Measurements from ENCODE around the gene ZNF747. TPM values are rescaled to one million over a fixed set of nuclear protein-coding genes. Genes with fewer than 3 reads are reported as not detected.
"Not testable (repeated sequence)": the region's sequence is repeated elsewhere in the genome, so short reads cannot be mapped to it uniquely, and the experiment has no call there.

ZNF747 gene
- total RNA-seq, 1 experiment from 2014 or later: 8.9 TPM

- no TSS peak for BruUV-seq (replicated peaks)
- ChIA-PET POLR2A (ENCODE audit: unreplicated experiment) (no interaction called here), CTCF (no interaction called here)
Measured at GRCh38 chr16:30543067-30543466, 8.4 kb upstream of the ZNF747 start.

GRCh38 chr16:30541502-30542329, 7.1 kb upstream of the ZNF747 start:
- no peaks in the 10 kb centered on the region for H3K27me3 ChIP-seq (ENCODE audit: low read length)
- H3K36me3 ChIP-seq (ENCODE audit: low read depth, low read length): no peaks in the 10 kb centered on the region
- ChIA-PET CTCF (no interaction called here), POLR2A (ENCODE audit: unreplicated experiment) (no interaction called here)
- H3K9me2 ChIP-seq (replicated peaks; ENCODE audit: low read length): no peaks in the 10 kb centered on the region
- intact Hi-C loops (cut with micrococcal nuclease): no loop called here
- TF ChIP-seq EZH2 (IDR thresholded peaks at IDR 0.05; ENCODE audit: low read length, unreplicated experiment) (no peak), EZH2phosphoT487 (IDR thresholded peaks at IDR 0.05; ENCODE audit: borderline replicate concordance, low read length) (no peak), CTCF (conservative IDR thresholded peaks at IDR 0.05; ENCODE audit: low read depth, low read length) (no peak)
- no peaks in the 10 kb centered on the region for H3K4me1 ChIP-seq (ENCODE audit: insufficient read depth, low read length)
- H3K27ac ChIP-seq (ENCODE audit: low read length): no peak overlapping the region
- no peak overlapping the region for H2AFZ ChIP-seq (ENCODE audit: low read length)
- no peak overlapping the region for H3K9ac ChIP-seq (ENCODE audit: low read length)
- BruUV-seq (replicated peaks): no TSS peak
- H3K9me3 ChIP-seq (ENCODE audit: low read length): no peaks in the 10 kb centered on the region
- no peaks in the 10 kb centered on the region for H3F3A ChIP-seq (ENCODE audit: low read length, unreplicated experiment)
- no peaks in the 10 kb centered on the region for H4K20me1 ChIP-seq (ENCODE audit: low read length)
- H3K79me2 ChIP-seq (ENCODE audit: low read length): no peaks in the 10 kb centered on the region
- no peak overlapping the region for H3K4me3 ChIP-seq (ENCODE audit: low read length)
- no peak overlapping the region for H3K4me2 ChIP-seq (ENCODE audit: low read length)
- ATAC-seq: peak; percentile 38; the same call in 1 of the 2 replicates
- DNase-seq: peak; percentile 13

More at GRCh38 chr16:30543067-30543466, 8.4 kb upstream of the ZNF747 start:
- Histone ChIP-seq H3K9me3 (ENCODE audit: low read length) (no peaks in the 10 kb centered on the region), H3K9ac (ENCODE audit: low read length) (no peak overlapping the region), H3K27me3 (ENCODE audit: low read length) (no peaks in the 10 kb centered on the region), H3K79me2 (ENCODE audit: low read length) (no peaks in the 10 kb centered on the region), H4K20me1 (ENCODE audit: low read length) (no peaks in the 10 kb centered on the region), H3K4me3 (ENCODE audit: low read length) (no peak overlapping the region), H3K27ac (ENCODE audit: low read length) (no peak overlapping the region), H3K4me2 (ENCODE audit: low read length) (no peak overlapping the region), H2AFZ (ENCODE audit: low read length) (no peak overlapping the region), H3K36me3 (ENCODE audit: low read depth, low read length) (no peaks in the 10 kb centered on the region), H3F3A (ENCODE audit: low read length, unreplicated experiment) (no peaks in the 10 kb centered on the region), H3K4me1 (ENCODE audit: insufficient read depth, low read length) (no peaks in the 10 kb centered on the region), H3K9me2 (replicated peaks; ENCODE audit: low read length) (no peaks in the 10 kb centered on the region)
- intact Hi-C loops (cut with micrococcal nuclease): no loop called here
- DNase-seq: no peak
- TF ChIP-seq CTCF (conservative IDR thresholded peaks at IDR 0.05; ENCODE audit: low read depth, low read length) (no peak), EZH2phosphoT487 (IDR thresholded peaks at IDR 0.05; ENCODE audit: borderline replicate concordance, low read length) (no peak), EZH2 (IDR thresholded peaks at IDR 0.05; ENCODE audit: low read length, unreplicated experiment) (no peak)
- no peak for ATAC-seq

GRCh38 chr16:30540916-30541464, 6.3 kb upstream of the ZNF747 start:
- CTCF ChIA-PET: not testable (repeated sequence)

DNA sequence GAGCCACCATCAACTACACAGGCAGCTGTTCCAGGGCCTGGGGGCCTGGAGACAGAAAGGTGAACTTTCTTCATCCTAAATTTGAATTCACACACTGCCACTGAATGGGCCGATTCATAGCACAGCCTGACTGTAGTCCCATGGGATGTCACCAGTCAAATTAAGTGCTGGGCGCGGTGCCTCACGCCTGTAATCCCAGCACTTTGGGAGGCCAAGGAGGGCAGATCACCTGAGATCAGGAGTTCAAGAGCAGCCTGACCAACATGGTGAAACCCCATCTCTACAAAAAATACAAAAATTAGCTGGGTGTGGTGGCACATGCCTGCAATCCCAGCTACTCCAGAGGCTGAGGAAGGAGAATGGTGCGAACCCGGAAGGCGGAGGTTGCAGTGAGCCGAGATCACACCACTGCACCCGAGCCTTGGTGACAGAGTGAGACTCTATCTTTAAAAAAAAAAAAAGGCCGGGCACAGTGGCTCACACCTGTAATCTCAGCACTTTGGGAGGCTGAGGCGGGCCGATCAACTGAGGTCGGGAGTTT, 5.4 kb upstream of the ZNF747 start:
- BruUV-seq (replicated peaks); POLR2A ChIA-PET (ENCODE audit: unreplicated experiment); H3K4me2 ChIP-seq (ENCODE audit: low read length); H3K27me3 ChIP-seq (ENCODE audit: low read length); H3K9me3 ChIP-seq (ENCODE audit: low read length); H2AFZ ChIP-seq (ENCODE audit: low read length); H3F3A ChIP-seq (ENCODE audit: low read length, unreplicated experiment); H3K4me1 ChIP-seq (ENCODE audit: insufficient read depth, low read length); H3K9me2 ChIP-seq (replicated peaks; ENCODE audit: low read length); CTCF ChIA-PET; ATAC-seq; H3K27ac ChIP-seq (ENCODE audit: low read length); H3K9ac ChIP-seq (ENCODE audit: low read length); H3K4me3 ChIP-seq (ENCODE audit: low read length); H3K36me3 ChIP-seq (ENCODE audit: low read depth, low read length); H4K20me1 ChIP-seq (ENCODE audit: low read length); DNase-seq; intact Hi-C loops (cut with micrococcal nuclease): not testable (repeated sequence)
- H3K79me2 ChIP-seq (ENCODE audit: low read length): peaks cover 12% of the 10 kb centered on the region

More at GRCh38 chr16:30540916-30541464, 6.3 kb upstream of the ZNF747 start:
- intact Hi-C loops (cut with micrococcal nuclease); POLR2A ChIA-PET (ENCODE audit: unreplicated experiment); H3K4me1 ChIP-seq (ENCODE audit: insufficient read depth, low read length); H3K4me2 ChIP-seq (ENCODE audit: low read length); H3K27ac ChIP-seq (ENCODE audit: low read length); ATAC-seq; H3F3A ChIP-seq (ENCODE audit: low read length, unreplicated experiment); H3K36me3 ChIP-seq (ENCODE audit: low read depth, low read length); H4K20me1 ChIP-seq (ENCODE audit: low read length); H3K27me3 ChIP-seq (ENCODE audit: low read length); BruUV-seq (replicated peaks); H3K9ac ChIP-seq (ENCODE audit: low read length); H3K9me2 ChIP-seq (replicated peaks; ENCODE audit: low read length); H3K9me3 ChIP-seq (ENCODE audit: low read length); H2AFZ ChIP-seq (ENCODE audit: low read length); DNase-seq; H3K4me3 ChIP-seq (ENCODE audit: low read length); H3K79me2 ChIP-seq (ENCODE audit: low read length): not testable (repeated sequence)
